HepG2 (cell line): Measurements from ENCODE around the gene MAIP1. TPM values are rescaled to one million over a fixed set of nuclear protein-coding genes. Genes with fewer than 3 reads are reported as not detected.

Experiments used
- AGO1 ChIP-seq: fragments of 200-400 bp; formaldehyde crosslinking; IDR thresholded peaks from 2 replicates; pipeline ENCODE4 v1.6.1; 2017; ENCODE audit warnings: mild to moderate bottlenecking, low read depth, low read length, moderate library complexity; ENCODE audit not compliant: poor library complexity, severe bottlenecking
- ATF7 ChIP-seq, 2 experiments: fragments of 450-650 bp in 1 of 2; sonication (generic) in 1 of 2; formaldehyde crosslinking in 1 of 2; IDR thresholded peaks; 2 replicates each; pipeline versions ENCODE4 v1.4.0 to v1.6.1; 2016 to 2020; ENCODE audit warnings: antibody characterized with exemption in 1 of 2, mild to moderate bottlenecking in 1 of 2, missing genetic modification reagents in 1 of 2
- ATF7-NPFF ChIP-seq: sonication (generic); formaldehyde crosslinking; IDR thresholded peaks from 2 replicates; pipeline ENCODE4 v1.8.1; 2023; ENCODE audit warnings: mild to moderate bottlenecking, low read depth, missing genetic modification reagents, moderate library complexity
- BRD4 ChIP-seq: sonication (generic); formaldehyde crosslinking; IDR thresholded peaks from 2 replicates; pipeline ENCODE4 v1.4.0; 2020; ENCODE audit warnings: missing genetic modification reagents
- CHCHD3 ChIP-seq: sonication (generic); formaldehyde crosslinking; IDR thresholded peaks from 2 replicates; pipeline ENCODE4 v1.8.0; 2022; ENCODE audit warnings: mild to moderate bottlenecking, missing genetic modification reagents, moderate library complexity
- DNMT1 ChIP-seq: sonication (generic); formaldehyde crosslinking; IDR thresholded peaks from 2 replicates; pipeline ENCODE4 v1.5.1; 2020; ENCODE audit warnings: mild to moderate bottlenecking, missing genetic modification reagents
- FOXJ3 ChIP-seq: sonication (generic); formaldehyde crosslinking; IDR thresholded peaks from 2 replicates; pipeline ENCODE4 v1.4.0; 2020; ENCODE audit warnings: missing genetic modification reagents, mild to moderate bottlenecking, borderline replicate concordance
- GATAD2A ChIP-seq: IDR thresholded peaks from 2 replicates; pipeline ENCODE4 v1.6.1; 2016
- IRF2 ChIP-seq: IDR thresholded peaks from 2 replicates; pipeline ENCODE4 v1.6.1; 2018; ENCODE audit warnings: missing genetic modification reagents, missing compliant biosample characterization
- KDM6A ChIP-seq: IDR thresholded peaks from 2 replicates; pipeline ENCODE4 v1.6.1; 2016; ENCODE audit warnings: low read depth
- KLF6 ChIP-seq: IDR thresholded peaks from 2 replicates; pipeline ENCODE4 v1.8.0; 2016; ENCODE audit warnings: missing biosample characterization, missing genetic modification reagents
- MIER3 ChIP-seq: IDR thresholded peaks from 2 replicates; pipeline ENCODE4 v1.6.1; 2016; ENCODE audit warnings: missing compliant biosample characterization, borderline replicate concordance
- PTBP1 ChIP-seq: fragments of 200-400 bp; formaldehyde crosslinking; IDR thresholded peaks from 2 replicates; pipeline ENCODE4 v1.6.1; 2018; ENCODE audit warnings: low read length, low read depth; ENCODE audit not compliant: poor library complexity, severe bottlenecking
- RAD51 ChIP-seq: fragments of 450-650 bp; IDR thresholded peaks from 2 replicates; pipeline ENCODE4 v1.6.1; 2016; ENCODE audit warnings: borderline replicate concordance
- RBM39 ChIP-seq: fragments of 200-400 bp; formaldehyde crosslinking; IDR thresholded peaks from one replicate; pipeline ENCODE4 v1.6.1; 2018; ENCODE audit warnings: antibody characterized with exemption, mild to moderate bottlenecking, low read depth, low read length; ENCODE audit not compliant: poor library complexity, severe bottlenecking
- SNAPC5 ChIP-seq: sonication (generic); formaldehyde crosslinking; IDR thresholded peaks from 2 replicates; pipeline ENCODE4 v1.8.1; 2023; ENCODE audit warnings: mild to moderate bottlenecking, missing genetic modification reagents, borderline replicate concordance
- SP5 ChIP-seq: IDR thresholded peaks from 2 replicates; pipeline ENCODE4 v1.6.1; 2016; ENCODE audit warnings: low read depth, borderline replicate concordance
- TERF1 ChIP-seq: sonication (generic); formaldehyde crosslinking; IDR thresholded peaks from 2 replicates; pipeline ENCODE4 v1.8.0; 2022; ENCODE audit warnings: mild to moderate bottlenecking, missing genetic modification reagents, moderate library complexity
- YEATS2 ChIP-seq: sonication (generic); formaldehyde crosslinking; IDR thresholded peaks from 2 replicates; pipeline ENCODE4 v1.4.0; 2020; ENCODE audit warnings: missing genetic modification reagents, borderline replicate concordance
- ZNF230 ChIP-seq: sonication (generic); formaldehyde crosslinking; IDR thresholded peaks from 2 replicates; pipeline ENCODE4 v1.4.0; 2020; ENCODE audit warnings: mild to moderate bottlenecking, missing genetic modification reagents
- ZNF263 ChIP-seq: sonication (generic); formaldehyde crosslinking; IDR thresholded peaks from 2 replicates; pipeline ENCODE4 v1.4.0; 2020; ENCODE audit warnings: missing genetic modification reagents
- ZNF383 ChIP-seq: sonication (generic); formaldehyde crosslinking; IDR thresholded peaks from 2 replicates; pipeline ENCODE4 v1.4.0; 2020; ENCODE audit warnings: missing genetic modification reagents, mild to moderate bottlenecking, borderline replicate concordance
- ZNF589 ChIP-seq: sonication (generic); formaldehyde crosslinking; conservative IDR thresholded peaks from 2 replicates; pipeline ENCODE4 v1.8.0; 2022; ENCODE audit warnings: mild to moderate bottlenecking, moderate library complexity, missing genetic modification reagents
- ZNF605 ChIP-seq: sonication (generic); formaldehyde crosslinking; IDR thresholded peaks from 2 replicates; pipeline ENCODE4 v1.8.0; 2022; ENCODE audit warnings: mild to moderate bottlenecking, missing genetic modification reagents
- ZNF616 ChIP-seq: sonication (generic); formaldehyde crosslinking; IDR thresholded peaks from 2 replicates; pipeline ENCODE4 v1.5.0; 2020; ENCODE audit warnings: low read depth, mild to moderate bottlenecking, missing genetic modification reagents
- ZNF713 ChIP-seq: sonication (generic); formaldehyde crosslinking; IDR thresholded peaks from 2 replicates; pipeline ENCODE4 v1.4.0; 2020; ENCODE audit warnings: mild to moderate bottlenecking, missing genetic modification reagents
- ZNF749 ChIP-seq: sonication (generic); formaldehyde crosslinking; IDR thresholded peaks from 2 replicates; pipeline ENCODE4 v1.8.0; 2022; ENCODE audit warnings: mild to moderate bottlenecking, missing genetic modification reagents, moderate library complexity, borderline replicate concordance
- ZNF75D ChIP-seq: sonication (generic); formaldehyde crosslinking; IDR thresholded peaks from 2 replicates; pipeline ENCODE4 v1.8.1; 2023; ENCODE audit warnings: missing genetic modification reagents, mild to moderate bottlenecking, borderline replicate concordance
- ZNF879 ChIP-seq: sonication (generic); formaldehyde crosslinking; IDR thresholded peaks from 2 replicates; pipeline ENCODE4 v1.8.1; 2023; ENCODE audit warnings: missing genetic modification reagents
- ZSCAN25 ChIP-seq: sonication (generic); formaldehyde crosslinking; IDR thresholded peaks from 2 replicates; pipeline ENCODE4 v1.8.0; 2022; ENCODE audit warnings: mild to moderate bottlenecking, missing genetic modification reagents
- ZSCAN29 ChIP-seq: sonication (generic); formaldehyde crosslinking; conservative IDR thresholded peaks from 2 replicates; pipeline ENCODE4 v1.4.0; 2020; ENCODE audit warnings: mild to moderate bottlenecking, missing genetic modification reagents
- polyA plus RNA-seq, 8 experiments: library from polyadenylated mRNA; depleted of rRNA in 3 of 8; stranded (reverse) in 7 of 8; unstranded in 1 of 8; fragments of >200 nt; fragmentation: Illumina TruSeq in 4 of 8; extraction: Trizol in 4 of 8; gene quantifications; 2 replicates each; pipeline versions ENCODE4 v1.2.1 to v1.2.3, GENCODE V29; 2011 to 2016; ENCODE audit warnings: low read depth in 4 of 8, missing spikeins in 1 of 8, mixed read lengths in 1 of 8; ENCODE audit not compliant: insufficient read depth in 1 of 8
- total RNA-seq, 5 experiments: library from RNA; depleted of rRNA; stranded (reverse); fragments of >200 nt; fragmentation: Illumina TruSeq; extraction: Trizol; gene quantifications; 2 replicates each; pipeline ENCODE4 v1.2.3, GENCODE V29; 2016; ENCODE audit warnings: low read depth in 1 of 5

The MAIP1 gene
- total and polyA plus RNA-seq, 2 of the 13 experiments (the other 11 are each of a cell fraction or from before 2014, with no cell fraction given): 22.3 to 72.9 TPM

- TF ChIP-seq ZNF616 (CRISPR knock-in tag) (peak; percentile 41; the same call in 1 of the 2 replicates), ZNF879 (CRISPR knock-in tag) (no peak), SP5 (peak; percentile 21; the same call in 1 of the 2 replicates), IRF2 (peak; percentile 94; the same call in 1 of the 2 replicates), ZNF383 (CRISPR knock-in tag) (peak; percentile 92; the same call in 1 of the 2 replicates), ZNF230 (CRISPR knock-in tag) (peak; percentile 98), KLF6 (CRISPR knock-in tag) (peak; percentile 97), RAD51 (no peak), ATF7-NPFF (CRISPR knock-in tag) (peak; percentile 98), ATF7 (IDR thresholded peaks at IDR 0.05) (no peak), ATF7 (CRISPR knock-in tag; IDR thresholded peaks at IDR 0.05) (peak; percentile 82; the same call in 1 of the 2 replicates), KDM6A (no peak), AGO1 (peak; percentile 87), TERF1 (CRISPR knock-in tag) (0 out of 2 replicates have a peak, but pooled peaks have one; percentile 91), MIER3 (CRISPR knock-in tag) (peak; percentile 90; the same call in 1 of the 2 replicates), YEATS2 (CRISPR knock-in tag) (peak; percentile 88), ZSCAN25 (CRISPR knock-in tag) (peak; percentile 90), ZNF589 (CRISPR knock-in tag) (peak; percentile 58; the same call in 1 of the 2 replicates), BRD4 (CRISPR knock-in tag) (peak; percentile 86), RBM39 (peak; percentile 98), GATAD2A (peak; percentile 86), ZSCAN29 (0 out of 2 replicates have a peak, but pooled peaks have one; percentile 52), CHCHD3 (CRISPR knock-in tag) (0 out of 2 replicates have a peak, but pooled peaks have one; percentile 35), ZNF263 (CRISPR knock-in tag) (peak; percentile 25; the same call in 1 of the 2 replicates), ZNF713 (CRISPR knock-in tag) (no peak), PTBP1 (peak; percentile 24), ZNF605 (CRISPR knock-in tag) (peak; percentile 99), SNAPC5 (peak; percentile 91; the same call in 1 of the 2 replicates), ZNF75D (CRISPR knock-in tag) (peak; percentile 82; the same call in 1 of the 2 replicates), ZNF749 (CRISPR knock-in tag) (peak; percentile 75; the same call in 1 of the 2 replicates), DNMT1 (0 out of 2 replicates have a peak, but pooled peaks have one; percentile 25), FOXJ3 (CRISPR knock-in tag) (peak; percentile 81; the same call in 1 of the 2 replicates)
Measured at GRCh38 chr2:199955339-199956061, at the start of gene MAIP1, which contains the start of gene TYW5 (continued).
